ENCODE results near the gene CFAP20.

CFAP20 gene

GRCh38 chr16:58129097-58129936, at the start of gene CFAP20:
Gene CFAP20, minus strand, starts transcription at chr16:58129381. Its CDS starts 266 bp downstream, at chr16:58129115.
- DNase-seq: peak; percentile 96

GRCh38 chr16:58177353-58177710, 48.2 kb upstream of the CFAP20 start:
- no peak for DNase-seq

DNA sequence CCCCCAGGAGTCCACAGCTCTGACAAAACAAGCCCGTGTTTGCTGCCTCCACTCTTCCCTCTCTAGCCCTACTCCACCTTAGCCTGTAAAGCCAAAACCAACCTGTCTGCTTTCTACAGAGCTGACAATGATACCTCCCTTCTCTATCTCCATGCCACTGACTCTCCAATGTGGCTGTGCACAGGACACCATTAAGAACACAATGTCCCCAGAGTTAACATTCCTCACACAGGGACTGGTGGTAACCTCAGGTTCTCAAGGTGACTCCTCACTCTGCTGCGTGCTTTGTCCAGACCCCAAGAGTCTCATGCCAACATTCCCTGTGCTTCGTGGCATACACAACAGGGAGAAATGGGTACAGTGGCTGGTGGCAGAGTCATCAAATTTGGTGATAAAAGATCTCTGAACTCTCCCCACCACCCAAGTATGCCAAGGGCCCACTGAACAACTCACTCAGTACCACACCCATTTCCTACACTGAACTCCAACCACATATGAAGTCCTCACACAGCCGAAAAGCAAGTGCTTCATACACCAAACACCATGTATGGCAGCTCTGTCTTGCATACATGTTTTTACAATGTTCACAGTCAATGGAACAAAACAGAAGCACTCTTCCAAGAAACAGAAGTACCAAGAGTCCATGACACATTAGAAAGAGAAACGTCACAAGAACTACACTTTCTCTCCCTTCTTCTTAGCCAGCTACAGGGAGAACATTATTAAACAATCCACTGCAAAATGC, 47.6 kb upstream of the CFAP20 start:
- DNase-seq: no peak

DNA sequence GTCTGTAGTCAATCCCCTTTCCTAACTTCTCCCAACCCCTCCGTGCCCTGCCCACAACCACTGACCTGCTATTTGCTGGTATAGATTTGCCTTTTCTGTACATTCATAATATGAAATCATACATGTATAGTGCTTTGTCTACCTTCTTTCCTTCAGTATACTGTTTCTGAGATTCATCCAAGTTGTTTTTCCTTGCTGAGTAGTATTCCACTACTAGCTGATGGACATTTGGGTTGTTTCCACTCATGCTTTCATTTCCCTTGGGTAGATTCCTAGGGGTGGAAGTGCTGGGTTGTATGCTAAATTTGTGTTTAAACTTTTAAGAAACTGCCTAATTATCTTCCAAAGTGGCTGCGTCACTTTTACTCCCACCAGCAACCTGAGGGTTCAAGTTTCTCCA, 41.0 kb upstream of the CFAP20 start:
- no peak for DNase-seq

- no peak for DNase-seq
These were observed 31.7 kb upstream of the CFAP20 start for GRCh38 chr16:58160855-58161254.

DNA sequence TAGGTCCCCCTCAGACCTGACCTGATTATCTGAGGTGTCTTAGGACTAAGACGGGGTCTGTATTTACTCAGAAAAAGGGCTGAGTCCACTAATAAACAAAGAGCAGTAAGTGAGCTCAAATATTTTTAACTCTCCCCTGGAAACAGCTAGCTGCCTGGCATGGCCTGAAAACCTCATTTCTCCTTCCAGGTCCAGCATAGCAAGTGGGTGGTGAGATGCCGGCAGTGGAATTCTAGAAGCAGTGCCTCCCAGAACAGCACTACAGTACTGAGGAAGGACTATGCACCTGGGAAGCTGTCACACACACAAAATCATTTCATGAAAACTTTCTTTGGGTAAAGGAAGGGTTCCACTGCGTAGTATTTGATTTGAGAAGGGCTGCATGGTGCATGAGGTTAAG, 29.5 kb upstream of the CFAP20 start:
- no peak for DNase-seq

DNA sequence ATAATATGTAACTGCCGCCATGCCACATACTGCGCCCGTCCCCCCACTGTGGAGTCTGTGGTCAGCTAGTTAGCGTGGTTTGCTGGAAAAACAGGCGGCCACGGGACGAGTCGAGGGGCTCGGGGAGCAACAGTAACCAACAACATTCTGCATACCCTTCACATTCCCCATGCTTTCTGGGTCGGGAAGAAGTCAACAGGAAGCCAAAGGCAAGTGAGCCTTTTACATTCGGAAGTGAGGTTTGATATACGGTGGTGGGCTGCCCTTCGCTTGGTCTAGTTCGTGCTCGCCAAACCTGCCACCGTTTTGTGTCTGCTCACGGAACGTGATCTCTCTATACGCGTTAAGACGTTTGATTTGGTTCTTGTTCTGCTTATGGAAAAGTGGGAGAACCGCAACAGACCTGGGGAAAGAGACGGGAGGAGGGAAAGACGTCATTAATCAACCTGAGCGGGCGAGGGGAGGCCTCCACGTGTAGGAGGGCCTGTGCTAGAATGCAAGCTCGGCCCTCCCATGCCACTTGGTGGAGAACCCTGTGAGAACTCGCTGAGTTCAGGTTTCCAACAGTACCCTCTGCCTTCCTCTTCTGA, 28.9 kb upstream of the CFAP20 start:
- DNase-seq: no peak

- DNase-seq: no peak
These were observed 28.1 kb upstream of the CFAP20 start for GRCh38 chr16:58157239-58157638.

DNA sequence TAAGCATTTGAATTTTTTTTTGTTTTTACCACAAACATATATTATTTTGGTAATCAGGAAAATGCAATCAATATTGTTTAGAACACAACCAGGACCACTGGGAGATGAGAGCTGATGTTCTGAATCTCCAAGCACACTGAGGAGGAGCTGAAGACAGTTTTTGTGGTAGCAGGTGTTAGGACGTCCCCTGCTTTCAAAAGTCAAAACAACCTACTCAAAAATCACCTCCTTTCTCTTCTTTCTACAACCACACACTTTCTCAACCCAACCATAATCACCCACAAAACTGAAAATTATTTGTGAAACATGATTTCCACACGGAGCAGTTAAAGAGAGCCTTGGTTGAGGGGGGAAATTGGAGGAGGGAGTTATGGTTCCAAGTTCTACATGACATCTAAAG, 26.7 kb upstream of the CFAP20 start:
- DNase-seq: no peak

DNA sequence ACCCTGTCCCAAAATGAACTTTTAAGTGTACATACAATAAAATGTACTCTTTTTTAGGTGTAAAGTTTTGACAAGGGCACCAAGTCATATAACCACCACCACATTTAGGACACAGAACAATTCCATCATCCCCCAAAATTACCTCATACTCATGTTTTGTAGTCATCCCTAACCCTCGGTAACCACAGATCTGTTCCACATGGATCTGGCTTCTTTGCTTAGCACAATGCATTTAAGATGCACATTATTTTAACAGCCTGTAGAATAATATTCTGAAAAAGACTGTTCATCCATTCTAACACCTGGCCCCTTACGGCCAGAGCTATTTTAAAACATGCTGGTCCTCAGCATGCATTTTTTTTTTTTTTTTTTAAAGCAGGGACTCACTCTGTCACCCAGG, 25.2 kb upstream of the CFAP20 start:
- DNase-seq: no peak

GRCh38 chr16:58152246-58152868, 23.2 kb upstream of the CFAP20 start:
- DNase-seq: no peak

GRCh38 chr16:58148526-58148925, 19.3 kb upstream of the CFAP20 start:
- no peak for DNase-seq

DNA sequence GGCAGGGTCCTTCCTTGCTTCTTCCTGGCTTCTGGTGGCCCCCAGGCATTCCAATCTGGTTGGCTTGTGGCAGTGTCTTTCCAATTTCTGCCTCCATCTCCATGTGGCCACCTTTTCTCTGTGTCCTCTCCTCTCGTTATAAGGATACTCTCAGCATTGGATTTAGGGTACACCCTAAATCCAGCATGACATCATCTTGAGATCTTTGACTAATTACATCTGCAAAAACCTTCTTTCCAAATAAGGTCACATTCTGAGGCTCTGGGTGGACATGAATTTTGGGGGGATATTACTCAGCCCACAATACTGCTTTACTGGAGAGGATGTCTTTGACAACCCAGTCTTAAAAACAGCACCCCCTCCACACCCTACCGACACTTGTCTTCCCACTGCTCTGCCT, 18.9 kb upstream of the CFAP20 start:
- no peak for DNase-seq

- DNase-seq: no peak
These were observed 9.7 kb upstream of the CFAP20 start for GRCh38 chr16:58138852-58139251.

GRCh38 chr16:58137581-58137980, 8.4 kb upstream of the CFAP20 start:
- no peak for DNase-seq

GRCh38 chr16:58128711-58129096, 477 bp downstream of the CFAP20 start:
- DNase-seq: no peak

GRCh38 chr16:58128181-58128631, 975 bp downstream of the CFAP20 start:
- DNase-seq: no peak

GRCh38 chr16:58127634-58128033, 1.5 kb downstream of the CFAP20 start:
- no peak for DNase-seq

DNA sequence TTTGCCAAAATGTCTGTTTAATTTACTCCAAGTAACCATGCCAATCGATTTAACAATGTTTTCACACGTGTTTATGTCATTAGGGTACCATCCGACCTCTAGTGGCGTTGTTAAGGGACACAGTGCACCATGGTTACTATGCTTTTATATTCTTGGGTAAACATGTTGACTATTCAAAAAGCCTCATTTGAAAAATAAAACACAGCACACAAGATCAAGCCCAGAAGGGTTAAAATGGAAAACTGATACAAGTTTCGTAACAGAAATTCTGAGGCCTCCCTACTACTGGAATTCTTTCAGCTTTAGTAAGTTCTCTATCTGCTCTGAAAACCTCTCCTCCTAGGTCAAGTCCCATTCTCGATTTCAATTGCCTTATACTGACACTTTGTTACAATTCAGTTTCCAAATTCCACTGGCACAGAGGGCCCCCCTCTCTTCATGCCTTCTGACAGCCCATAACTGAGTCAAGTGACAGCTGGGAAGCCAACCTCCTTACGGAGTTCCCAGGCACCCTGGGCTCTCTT, 2.1 kb downstream of the CFAP20 start:
- no peak for DNase-seq

- DNase-seq: no peak
These were observed 2.7 kb downstream of the CFAP20 start for GRCh38 chr16:58126451-58126961.

DNA sequence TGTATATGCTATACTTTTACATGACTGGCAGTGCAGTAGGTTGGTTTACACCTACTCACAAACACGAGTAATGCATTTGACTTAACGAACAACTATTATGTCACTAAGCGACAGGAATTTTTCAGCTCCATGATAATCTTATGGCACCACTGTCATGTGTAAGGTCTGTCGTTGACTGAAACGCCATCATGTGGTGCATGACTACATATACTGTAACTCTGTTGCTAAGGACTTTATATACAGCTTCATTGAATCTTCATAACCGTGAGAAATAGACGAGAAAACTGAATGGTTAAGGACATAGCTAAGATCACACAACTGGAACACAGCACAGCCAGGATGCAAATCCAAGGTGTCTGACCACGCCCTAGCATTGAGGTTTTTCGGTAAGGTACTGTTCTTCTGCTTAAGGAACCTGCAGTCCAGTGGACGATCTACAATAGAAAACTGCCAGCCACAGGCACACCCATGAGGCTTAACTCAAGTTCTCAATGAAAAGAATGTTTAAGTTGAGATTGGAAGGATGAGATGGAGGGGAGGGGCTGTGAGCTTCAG, 3.3 kb downstream of the CFAP20 start:
- no peak for DNase-seq

- no peak for DNase-seq
These were observed 4.1 kb downstream of the CFAP20 start for GRCh38 chr16:58125041-58125440.

- DNase-seq: no peak
These were observed 4.6 kb downstream of the CFAP20 start for GRCh38 chr16:58124601-58124915.
